Endothelial cell of hepatic sinusoid (primary cell): ENCODE data around the gene HEYL.
"Not testable (repeated sequence)": the region's sequence is repeated elsewhere in the genome, so short reads cannot be mapped to it uniquely, and the experiment has no call there.

ENCODE experiments used
- in situ Hi-C: cut with HindIII; loops from 2 replicates; pipeline ENCODE4 v1.10.0; 2017; ENCODE audit warnings: low sequenced_read_pairs

Gene HEYL

DNA sequence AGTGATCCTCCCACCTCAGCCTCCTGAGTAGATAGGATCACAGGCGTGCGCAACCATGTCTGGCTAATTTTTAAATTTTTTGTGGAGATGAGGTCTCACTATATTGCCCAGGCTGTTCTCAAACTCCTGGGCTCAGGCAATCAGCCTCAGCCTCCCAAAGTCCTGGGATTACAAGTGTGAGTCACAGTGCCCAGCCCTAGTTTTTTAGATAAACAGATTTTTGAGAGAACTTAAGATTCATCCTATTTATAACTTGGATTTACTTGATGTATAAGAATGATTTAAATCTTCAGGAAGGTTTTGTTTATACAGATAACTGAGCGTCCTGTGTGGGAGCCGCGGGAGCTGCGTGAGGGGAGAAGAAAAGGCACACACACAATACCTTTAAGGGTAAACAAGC, 26.2 kb downstream of the HEYL start:
- in situ Hi-C loops: loop anchor here (5.0 kb wide), 1 partner anchor 104 kb away; no protein-coding TSS in a partner anchor

DNA sequence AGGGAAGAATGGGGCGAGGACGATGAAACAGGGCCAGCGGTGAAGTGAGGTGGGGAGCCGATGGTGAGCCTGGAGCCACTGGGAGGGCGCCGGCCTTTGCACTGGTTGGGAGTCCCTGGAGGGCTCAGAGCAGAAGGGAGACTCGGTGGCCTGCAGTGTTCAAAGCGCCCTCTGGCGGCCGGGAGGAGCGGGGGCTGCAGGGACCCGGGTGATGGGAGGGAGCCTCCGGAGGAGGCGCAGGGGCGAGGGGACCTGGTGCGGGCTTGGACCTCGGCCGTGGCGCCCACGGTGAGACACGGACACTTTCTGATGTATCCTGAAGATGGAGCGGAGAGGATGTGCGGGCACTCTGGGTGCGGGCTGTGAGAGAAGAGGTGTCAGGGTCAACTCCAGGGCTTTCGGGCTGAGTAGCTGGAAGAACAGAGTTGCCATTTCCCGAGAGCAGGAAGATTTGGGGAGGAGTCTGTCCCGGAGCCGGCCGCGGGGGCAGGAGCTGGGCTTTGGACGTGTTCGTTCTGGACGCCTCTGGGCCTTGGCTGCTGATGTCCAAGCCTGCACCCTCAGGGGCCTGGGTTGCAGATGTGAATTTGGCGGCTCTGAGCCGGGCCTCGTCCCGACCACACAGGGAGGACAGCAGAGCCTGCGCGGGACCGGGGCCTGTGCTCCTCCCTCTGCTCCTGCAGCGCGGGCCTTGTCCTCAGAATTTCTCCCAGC, 29.7 kb downstream of the HEYL start:
- in situ Hi-C loops: loop anchor here (5.0 kb wide), 1 partner anchor 108 kb away; no protein-coding TSS in a partner anchor

DNA sequence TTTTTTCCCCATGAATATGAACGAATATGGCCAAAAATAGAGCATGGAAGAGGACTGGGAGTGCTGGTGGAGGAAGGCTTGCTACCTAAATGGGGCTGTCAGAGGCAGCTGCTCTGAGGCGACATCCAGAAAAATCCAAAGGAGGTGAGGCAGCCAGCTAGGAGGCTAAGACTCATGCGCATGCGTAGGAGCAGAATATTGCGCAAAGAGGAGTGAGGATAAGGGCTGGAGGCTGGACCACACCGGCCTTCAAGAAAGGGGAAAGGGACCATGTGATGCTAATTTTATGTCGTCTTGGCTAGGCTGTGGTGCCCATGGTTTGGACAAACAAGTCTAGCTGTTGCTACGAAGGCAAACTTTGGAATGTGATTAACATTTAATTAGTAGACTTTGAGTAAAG, 30.5 kb downstream of the HEYL start:
- in situ Hi-C loops: no loop called here

DNA sequence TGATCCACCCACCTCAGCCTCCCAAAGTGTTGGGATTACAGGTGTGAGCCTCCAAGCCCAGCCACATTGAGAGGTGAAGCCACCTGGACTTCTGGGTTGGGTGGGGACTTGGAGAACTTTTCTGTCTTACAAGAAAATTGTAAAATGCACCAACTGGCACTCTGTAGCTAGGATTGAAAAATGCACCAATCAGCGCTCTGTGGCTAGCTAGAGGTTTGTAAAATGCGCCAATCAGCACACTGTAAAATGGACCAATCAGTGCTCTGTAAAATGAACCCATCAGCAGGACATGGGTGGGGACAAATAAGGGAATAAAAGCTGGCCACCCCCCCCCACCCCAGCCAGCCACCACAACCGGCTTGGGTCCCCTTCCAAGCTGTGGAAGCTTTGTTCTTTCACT, 35.8 kb downstream of the HEYL start:
- in situ Hi-C loops: not testable (repeated sequence)

DNA sequence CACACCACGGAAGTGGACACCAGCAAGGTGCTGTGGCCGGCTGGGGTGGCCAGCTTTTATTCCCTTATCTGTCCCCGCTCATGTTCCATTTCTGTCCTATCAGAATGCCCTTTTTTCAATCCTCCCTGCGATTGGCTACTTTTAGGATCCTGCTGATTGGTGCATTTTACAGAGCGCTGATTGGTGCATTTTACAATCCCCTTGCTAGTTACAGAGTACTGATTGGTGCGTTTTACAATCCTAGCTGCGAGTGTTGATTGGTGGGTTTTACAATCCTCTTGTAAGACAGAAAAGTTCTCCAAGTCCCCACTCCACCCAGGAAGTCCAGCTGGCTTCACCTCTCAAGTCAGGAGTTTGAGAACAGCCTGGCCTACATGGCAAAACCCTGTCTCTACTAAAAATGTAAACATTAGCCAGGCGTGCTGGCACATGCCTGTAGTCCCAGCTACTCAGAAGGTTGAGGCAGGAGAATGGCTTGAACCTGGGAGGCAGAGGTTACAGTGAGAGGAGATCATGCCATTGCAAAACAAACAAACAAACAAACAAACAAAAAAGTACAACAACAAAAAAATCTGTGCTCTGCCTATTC, 37.7 kb downstream of the HEYL start:
- in situ Hi-C loops: not testable (repeated sequence)

DNA sequence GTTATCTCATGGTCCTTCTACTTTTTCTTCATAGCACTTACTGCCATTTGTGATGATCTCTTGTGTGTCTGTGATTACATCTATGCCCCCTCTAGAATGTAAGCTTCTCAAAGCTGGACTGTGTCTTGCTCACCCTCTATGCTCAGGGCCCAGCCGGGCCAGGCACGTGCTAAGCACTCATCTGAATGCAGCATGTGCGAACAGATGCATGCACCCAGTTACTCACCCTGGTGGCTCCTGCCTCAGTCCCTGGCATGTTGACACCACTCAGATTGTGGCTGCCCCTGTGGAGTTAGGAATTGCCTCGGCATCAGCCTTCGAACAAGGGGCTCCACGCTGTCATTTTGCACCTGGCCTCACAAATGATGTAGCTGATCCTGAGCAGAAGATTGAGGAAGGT, 43.3 kb downstream of the HEYL start:
- in situ Hi-C loops: loop anchor here (5.0 kb wide), 1 partner anchor 61 kb away; no protein-coding TSS in a partner anchor

DNA sequence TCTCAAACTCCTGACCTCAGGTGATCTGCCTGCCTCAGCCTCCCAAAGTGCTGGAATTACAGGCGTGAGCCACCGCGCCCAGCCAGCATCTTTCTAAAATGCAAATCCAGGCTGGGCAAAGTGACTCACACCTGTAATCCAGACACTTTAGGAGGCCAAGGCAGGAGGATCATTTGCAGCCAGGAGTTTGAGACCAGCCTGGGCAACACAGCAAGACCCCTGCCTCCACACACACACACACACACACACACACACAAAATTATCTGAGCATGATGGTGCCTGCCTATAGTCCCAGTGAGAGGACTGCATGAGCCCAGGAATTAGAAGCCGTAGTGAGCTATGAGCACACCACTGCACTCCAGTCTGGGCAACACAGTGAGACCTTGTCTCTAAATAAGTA, 46.1 kb downstream of the HEYL start:
- in situ Hi-C loops: no loop called here

DNA sequence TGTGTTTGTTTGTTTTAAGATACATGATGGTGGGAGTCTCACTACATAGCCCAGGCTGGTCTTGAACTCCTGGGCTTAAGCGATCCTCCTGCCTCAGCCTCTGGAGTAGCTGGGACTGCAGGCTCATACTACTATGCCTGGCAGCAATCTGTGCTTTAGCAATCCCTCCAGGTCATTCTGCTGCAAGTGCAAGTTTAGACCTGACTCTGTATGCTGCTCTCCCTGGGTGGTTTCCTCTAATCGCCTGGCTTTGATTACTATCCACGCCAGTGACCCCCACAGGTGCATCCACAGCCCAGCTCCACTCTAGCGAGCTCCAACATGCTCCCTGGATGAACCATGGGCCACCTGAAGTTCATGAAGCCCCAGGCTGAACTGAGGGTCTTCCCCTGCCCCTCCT, 47.4 kb downstream of the HEYL start:
- in situ Hi-C loops: no loop called here

DNA sequence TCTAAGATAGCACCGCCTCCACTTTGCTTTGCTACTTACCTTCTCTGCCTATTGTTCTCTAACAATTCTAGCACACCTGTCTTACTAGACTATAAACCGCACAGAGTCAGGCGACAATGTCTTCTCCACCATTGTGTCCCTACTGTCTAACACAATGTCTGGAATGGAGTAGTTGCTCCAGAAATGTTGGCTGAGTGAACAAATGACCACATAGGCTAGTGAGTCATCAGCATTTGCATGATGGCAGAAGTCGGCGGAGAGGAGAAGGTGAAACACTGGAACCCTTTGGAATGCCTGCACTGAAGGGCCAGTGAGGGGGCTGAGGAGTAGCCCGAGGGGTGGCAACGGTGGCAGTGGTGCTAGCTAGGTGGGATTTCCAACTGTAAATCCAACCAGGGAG, 48.9 kb downstream of the HEYL start:
- in situ Hi-C loops: no loop called here

DNA sequence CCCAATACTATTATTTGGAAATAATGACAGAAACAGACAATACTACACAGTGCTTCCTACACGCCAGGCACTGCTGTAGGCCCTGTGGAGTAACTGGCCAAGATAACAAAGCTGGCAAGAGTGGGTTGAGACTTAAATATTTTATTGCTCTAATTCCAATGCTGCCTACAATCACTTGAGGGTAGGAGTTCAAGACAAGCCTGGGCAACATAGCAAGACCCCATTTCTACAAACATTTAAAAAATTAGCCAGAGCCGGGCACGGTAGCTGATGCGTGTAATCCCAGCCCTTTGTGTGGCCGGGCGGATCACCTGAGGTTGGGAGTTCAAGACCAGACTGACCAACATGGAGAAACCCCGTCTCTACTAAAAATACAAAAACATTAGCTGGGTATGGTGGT, 53.5 kb downstream of the HEYL start:
- in situ Hi-C loops: no loop called here

DNA sequence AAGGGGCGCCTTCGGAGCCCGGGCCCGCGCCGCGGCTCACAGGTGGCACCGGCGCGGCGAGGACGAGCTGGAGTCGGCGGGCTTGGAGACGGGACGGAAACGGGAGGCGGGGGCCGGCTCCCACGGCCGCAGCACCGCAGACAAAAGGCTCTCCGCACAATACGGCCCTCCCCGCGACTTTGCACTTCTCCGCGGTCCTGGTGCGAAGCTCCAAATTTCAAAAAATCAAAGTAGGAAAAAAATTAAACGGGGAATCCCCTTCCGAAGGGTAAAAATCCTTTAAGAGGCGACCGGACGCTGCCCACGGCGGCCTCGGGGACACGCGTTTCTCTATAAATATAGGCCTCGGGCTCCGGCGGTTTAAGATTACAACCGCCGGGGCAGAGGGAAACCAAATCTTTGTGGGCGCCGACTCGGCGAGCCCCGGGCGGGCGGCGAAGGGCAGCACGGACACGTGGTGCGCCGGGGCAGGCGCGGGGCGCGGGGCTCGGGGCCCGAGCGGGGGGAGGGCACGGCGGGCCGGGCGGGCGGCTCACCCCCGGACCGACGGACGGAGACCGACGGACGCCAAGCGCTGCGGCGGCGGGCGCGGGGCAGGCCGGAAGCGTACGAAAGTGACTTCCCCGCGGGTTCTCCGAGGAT, 63.3 kb downstream of the HEYL start:
- in situ Hi-C loops: no loop called here

DNA sequence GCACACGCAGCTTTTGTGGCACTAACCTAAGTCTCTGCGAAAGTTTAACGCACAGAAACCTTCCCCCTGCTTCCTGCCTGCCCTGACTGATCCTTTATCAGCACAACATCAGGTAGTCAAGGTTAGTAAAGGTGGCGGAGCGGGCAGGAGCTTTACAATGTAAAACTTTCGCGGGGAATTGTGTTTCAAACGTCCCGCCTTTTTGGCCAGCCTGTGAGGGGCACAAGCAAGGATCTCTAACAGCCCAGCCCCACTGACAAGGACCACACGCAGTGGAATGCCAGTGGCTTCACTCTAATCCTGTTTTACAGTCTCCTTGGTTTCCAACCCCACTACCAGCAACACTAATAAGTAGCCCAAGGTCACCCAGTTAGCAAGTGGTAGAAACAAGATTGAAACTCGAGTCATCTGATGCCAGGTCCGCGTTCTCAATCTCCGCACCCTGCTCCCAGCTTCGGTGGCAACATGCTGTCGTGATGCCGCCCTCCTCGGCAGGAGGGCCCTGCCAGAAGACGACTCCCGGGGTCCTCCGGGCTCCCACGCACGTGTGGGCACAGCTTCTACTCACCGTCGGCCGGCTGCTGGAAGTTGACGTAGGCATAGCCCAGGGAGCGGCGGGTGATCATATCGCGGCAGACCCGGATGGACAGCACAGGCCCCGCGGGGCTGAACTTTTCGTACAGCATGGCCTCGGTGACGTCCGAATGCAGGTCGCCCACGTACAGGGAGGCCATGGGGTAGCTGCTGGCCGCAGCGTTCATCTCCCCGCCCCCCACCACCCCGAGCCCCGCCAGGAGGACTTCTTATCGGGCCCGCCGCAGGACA, 64.0 kb downstream of the HEYL start:
- in situ Hi-C loops: no loop called here

DNA sequence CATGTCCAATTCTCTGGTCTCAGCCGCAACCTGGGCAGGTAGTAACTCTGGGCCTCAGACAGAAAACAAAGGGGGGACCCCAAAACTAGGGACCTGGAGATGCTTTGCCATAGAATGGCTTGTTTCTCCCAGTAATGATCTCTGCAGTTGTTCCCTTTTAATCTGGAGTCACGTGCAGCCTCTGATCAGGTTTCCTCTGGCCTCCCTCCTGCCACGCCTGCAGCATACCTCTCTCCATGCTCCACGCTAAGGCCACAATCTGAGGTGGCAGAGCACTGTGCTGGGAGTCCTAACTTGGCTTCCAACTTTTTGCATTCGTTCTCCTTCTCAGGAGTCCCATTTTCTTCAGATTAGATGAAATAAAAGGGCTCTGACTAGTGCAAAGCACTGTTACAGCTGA, 64.8 kb downstream of the HEYL start:
- in situ Hi-C loops: no loop called here
